Measurements from ENCODE around the gene SNRNP25.

Gene SNRNP25

DNA sequence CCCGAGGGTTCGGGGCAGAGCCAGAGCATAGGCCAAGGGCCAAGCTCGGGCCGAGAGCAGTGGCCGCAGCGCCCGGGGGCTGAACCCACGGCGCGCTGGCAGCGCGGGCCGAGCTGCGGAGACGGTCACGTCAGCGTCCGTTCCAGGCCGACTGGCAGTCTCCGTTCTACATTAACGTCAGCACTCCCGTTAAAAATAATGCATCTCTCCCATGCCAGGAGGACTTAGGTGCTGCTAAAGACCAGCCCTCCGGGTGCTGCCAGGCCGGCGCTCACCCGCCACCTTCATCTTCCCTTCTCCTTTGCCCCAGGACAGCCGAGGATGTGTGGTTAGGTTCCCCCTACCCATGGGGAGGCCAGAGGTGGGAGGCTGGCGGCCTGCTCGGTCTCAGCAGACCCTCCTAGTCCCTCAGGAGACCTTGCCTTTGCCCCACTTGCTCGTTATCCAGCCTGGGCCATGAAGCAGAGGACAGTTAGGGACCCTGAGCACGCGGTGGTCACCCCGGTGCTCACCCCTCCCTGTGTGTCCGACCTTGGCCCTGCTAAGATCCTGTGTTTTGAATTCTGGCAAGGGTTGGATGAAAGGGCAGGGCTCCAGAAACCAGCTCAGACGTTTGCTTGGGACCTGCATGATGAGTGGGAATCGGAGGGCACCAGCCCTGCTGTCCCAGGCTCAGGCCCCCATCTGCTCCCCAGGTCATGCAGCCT lies 25.0 kb downstream of the SNRNP25 start:
- DNase-seq: no peak

DNA sequence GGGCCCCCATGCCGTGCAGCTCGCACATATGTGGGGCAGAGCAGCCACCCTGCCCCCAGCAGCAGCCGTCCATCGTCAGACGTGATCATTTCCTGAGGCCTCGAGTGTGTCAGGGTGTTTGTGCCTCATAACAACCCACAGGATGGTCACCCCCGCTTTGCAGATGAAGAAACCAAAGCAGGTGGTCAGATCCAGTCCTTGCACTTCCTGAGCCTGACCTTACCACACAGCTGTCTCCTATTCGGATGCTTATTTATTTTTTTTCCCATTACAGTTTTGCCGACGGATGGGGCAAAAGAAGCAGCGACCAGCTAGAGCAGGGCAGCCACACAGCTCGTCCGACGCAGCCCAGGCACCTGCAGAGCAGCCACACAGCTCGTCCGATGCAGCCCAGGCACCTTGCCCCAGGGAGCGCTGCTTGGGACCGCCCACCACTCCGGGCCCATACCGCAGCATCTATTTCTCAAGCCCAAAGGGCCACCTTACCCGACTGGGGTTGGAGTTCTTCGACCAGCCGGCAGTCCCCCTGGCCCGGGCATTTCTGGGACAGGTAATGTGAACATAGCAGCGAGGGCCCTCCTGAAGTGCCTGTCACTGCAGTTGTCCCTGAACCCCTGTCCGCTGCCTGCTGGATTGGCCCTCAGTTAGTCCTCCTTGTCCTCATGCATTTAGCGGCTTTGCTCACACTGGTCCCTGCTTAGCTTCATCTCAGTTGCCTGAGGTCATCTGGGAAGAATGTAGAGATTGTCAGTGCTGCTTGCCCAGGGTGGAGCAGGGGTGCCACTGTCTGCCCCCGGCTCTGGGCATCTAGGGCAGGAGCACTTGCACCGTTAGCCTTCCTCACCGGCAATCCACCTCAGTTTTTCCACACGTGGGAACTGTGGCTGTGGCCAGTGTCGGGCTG lies 25.8 kb downstream of the SNRNP25 start:
- DNase-seq: no peak

DNA sequence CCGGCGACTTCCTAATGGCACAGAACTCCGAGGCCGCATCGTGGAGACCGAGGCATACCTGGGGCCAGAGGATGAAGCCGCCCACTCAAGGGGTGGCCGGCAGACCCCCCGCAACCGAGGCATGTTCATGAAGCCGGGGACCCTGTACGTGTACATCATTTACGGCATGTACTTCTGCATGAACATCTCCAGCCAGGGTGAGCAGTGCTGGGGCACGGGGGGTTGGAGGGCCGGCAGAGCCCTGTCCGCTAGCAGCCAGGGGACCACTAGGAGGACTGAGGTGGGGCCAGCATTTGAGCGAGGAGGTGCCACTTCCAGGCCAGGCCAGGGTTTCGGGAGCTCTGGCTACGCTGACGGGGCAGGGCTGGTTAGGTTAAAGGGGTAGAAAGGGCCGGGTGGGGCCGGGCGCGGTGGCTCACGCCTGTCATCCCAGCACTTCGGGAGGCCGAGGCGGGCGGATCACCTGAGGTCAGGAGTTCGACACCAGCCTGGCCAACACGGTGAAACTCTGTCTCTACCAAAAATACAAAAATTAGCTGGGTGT lies 29.5 kb downstream of the SNRNP25 start:
- no peak for DNase-seq

DNA sequence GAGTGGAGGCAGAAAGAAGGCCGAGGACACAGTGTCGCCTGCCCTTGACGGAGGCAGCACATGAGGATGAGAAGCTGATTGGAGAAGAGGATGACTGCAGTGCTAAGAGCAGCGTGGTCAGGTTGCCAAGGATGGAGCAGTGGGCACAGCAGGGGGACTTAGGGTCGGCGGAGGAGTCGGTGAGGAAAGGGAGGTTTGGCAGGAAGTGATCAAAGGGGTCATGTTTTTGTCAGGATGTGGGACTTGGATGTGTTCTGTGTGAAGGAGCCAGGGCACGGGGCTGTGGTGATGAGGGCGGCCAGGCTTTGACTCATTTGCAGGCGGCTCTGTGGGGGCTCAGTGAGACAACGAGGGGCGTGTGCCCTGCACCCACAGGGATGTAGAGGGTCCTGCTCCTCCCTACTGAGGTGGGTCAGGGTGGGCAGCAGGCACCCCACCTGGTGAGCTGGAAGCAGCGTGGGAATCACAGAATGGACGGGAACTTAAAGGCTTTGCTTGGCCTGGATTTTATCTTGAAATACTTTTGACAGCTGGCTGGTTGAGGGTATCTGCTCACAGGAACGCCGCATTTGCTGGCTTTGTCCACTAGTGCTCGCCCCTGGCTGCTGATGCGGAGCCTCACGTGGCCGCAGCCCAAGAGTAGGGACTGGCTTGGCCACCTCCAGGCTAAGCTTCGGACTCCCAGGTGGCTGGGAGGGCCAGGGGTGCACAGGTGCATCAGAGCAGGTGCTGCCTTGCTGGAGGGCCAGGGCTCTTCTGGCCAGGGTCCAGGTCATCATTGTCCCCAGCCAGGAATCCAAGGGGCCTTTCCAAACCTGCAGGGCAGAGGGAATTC lies 30.4 kb downstream of the SNRNP25 start:
- DNase-seq: no peak

GRCh38 chr16:84718-85406 lies 31.2 kb downstream of the SNRNP25 start:
- DNase-seq: no peak

- DNase-seq: no peak
These were observed 31.8 kb downstream of the SNRNP25 start for GRCh38 chr16:85407-85782.

GRCh38 chr16:85865-86264 lies 32.2 kb downstream of the SNRNP25 start:
- DNase-seq: no peak

GRCh38 chr16:86483-86952 lies 32.9 kb downstream of the SNRNP25 start:
- no peak for DNase-seq

- no peak for DNase-seq
These were observed 35.0 kb downstream of the SNRNP25 start for GRCh38 chr16:88613-89012.

DNA sequence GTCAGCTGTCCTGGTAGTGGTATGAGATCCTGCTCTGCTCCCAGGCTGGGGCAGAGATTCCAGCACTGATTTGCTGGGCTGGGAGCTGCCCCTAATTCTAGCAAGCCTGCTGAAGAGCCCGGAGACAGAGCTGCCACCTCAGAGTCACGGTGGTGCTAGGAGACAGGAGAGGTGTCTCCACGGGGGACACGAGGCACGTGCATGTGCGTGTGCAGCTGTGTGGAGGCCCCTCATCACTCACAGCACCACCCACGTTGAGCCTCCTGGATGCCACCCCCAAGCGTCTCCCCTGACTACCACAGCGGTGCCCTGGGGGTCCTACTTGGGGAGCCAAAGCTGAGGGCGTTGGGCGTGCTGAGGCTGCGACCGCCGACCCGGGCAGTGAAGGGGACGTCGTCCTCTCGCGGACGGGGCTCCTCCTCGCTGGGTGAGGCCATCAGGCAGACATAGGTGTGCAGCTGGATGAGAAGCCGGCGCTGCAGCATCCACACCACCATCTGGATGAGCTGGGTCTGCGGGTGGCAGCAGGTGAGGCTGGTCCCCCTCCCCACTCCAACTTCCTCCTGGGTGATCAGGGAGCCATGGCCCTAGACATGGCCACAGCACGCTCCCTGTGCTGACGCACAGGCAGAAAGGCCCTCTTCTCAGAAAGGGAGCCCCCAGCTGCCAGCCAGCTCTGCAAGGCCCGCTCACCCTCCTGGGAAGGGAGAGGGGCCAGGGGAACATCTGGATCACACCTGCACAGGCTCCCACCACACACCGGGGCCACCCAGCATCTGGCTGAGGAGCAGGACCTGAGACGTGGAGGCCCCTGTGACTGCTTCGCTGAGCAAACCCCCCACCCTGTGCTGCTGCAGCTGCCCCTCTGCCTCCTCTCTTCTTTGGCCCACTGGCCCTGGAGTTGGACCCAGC lies 36.0 kb downstream of the SNRNP25 start:
- no peak for DNase-seq

DNA sequence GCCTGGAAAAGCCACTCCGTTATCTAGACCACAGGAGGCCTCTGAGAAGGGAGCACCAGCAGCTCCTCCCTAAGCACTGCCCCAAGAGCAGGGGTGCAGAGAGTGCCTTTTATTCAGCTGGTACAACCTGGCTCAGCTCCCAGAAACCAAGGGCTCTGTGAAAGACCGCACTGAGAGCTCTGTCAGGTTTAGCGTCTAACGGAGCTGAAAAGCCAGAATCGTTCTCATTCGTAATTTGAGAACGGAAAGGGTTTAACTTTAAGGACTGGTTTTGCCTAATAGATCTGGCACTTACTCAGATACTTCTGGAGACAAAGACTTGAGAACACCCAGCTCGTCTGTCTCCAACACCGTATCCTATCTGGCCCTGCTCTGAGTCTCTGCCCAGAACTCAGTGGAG lies 37.9 kb downstream of the SNRNP25 start:
- DNase-seq: no peak

GRCh38 chr16:92431-93339 lies 39.1 kb downstream of the SNRNP25 start:
- no peak for DNase-seq

DNA sequence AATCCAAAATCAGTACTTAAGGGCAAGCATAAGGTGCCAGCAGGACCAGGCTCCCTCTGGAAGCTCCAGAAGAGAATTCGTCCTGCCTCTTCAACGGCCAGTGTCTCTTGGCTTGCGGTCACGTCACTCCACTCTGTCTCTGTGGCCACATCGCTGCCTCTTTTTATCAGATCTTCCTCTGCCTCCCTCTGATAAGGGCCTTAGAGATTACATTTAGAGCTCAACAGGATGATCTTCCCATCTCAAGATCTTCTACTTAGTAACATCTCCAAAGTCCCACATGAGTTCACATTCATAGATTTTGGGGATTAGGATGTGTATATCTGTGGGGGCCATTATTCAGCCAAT lies 41.3 kb downstream of the SNRNP25 start:
- no peak for DNase-seq

DNA sequence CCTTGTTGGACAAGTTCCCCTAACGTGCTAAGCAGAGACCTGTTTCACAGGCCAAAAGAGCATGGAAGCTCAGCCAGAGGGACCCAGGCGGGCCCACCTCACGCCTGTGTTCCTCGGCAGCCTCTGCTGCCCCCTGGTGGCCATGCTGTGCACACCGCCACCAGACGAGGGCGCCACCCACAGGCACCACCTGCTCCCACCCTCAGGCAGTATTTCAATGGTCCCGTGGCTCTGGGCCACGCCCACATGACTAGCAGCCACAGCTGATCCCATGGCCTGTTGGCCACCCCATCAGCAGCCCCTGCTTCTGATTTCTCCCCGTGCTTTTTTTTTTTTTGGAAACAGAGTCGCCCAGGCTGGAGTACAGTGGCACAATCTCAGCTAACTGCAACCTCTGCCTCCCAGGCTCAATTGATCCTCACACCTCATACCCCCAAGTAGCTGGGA lies 43.3 kb downstream of the SNRNP25 start:
- peak; percentile 48 for DNase-seq

DNA sequence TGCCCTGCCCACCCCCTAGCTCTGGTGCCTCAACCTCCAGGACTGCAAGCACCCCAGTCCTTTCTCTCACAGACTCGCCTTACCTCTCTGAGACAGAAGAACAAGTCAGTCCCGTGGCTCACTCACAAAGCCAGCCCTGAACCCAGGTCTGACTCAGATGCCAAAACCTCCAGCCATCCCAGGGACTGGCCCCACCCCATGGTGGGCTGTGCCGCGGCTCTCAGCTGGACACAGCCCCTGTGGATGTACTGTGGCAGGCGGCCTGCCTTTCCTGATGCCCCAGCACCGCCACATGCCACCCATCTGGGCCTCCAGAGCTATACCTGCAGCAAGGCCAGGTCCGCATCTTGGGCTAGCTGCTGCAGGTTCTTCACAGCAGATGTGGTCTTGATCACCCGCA lies 44.2 kb downstream of the SNRNP25 start:
- DNase-seq: no peak

DNA sequence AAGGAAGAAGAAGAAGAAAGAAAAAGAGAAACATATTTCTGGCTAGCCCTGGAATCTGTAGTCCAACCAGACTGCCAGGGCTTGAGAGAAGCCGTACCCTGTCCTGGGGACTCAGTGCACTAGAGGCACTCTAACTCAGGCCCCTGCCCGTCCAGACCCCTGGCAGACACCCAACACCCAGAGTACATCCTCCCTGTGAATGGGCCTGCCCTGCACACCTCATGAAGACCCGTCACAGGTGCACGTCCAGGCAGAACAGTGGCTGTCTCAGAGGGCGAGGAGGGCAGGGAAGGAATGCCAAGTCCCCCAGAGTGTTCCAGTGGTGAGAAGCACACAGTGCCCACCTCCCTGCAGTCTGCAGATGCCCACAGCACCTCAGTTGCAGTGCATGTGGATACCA lies 47.4 kb downstream of the SNRNP25 start:
- DNase-seq: no peak

DNA sequence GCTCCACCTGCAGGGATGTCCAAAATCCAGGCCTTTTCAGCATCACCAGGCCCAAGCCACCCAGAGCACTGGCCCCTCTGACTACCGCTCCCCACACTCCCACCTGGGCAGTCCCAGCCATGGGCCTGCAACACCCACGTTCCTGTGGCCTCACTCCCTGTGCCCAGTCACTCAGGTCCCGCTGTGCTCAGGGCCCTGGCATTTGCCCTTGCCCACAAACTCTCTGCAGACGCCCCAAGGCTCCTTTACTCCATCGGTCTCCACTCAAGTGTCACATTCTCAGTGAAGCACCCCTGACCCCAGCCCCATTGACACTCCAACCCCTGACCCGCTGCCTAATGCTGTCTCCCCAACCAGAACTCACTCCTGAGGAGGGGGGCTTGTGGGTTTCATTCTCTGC lies 48.0 kb downstream of the SNRNP25 start:
- no peak for DNase-seq

GRCh38 chr16:102060-102855 lies 48.6 kb downstream of the SNRNP25 start:
- no peak for DNase-seq

GRCh38 chr16:104355-104754 lies 50.7 kb downstream of the SNRNP25 start:
- DNase-seq: no peak

Data from DMS 273 treated with DMSO at 0.1 percent for 48 hours (cell line).